ENCODE data around the gene SUPT20HL2.

GRCh38 chrX:24340501-24340900, 26.6 kb upstream of the SUPT20HL2 start:
- TF ChIP-seq, protein P1, sequence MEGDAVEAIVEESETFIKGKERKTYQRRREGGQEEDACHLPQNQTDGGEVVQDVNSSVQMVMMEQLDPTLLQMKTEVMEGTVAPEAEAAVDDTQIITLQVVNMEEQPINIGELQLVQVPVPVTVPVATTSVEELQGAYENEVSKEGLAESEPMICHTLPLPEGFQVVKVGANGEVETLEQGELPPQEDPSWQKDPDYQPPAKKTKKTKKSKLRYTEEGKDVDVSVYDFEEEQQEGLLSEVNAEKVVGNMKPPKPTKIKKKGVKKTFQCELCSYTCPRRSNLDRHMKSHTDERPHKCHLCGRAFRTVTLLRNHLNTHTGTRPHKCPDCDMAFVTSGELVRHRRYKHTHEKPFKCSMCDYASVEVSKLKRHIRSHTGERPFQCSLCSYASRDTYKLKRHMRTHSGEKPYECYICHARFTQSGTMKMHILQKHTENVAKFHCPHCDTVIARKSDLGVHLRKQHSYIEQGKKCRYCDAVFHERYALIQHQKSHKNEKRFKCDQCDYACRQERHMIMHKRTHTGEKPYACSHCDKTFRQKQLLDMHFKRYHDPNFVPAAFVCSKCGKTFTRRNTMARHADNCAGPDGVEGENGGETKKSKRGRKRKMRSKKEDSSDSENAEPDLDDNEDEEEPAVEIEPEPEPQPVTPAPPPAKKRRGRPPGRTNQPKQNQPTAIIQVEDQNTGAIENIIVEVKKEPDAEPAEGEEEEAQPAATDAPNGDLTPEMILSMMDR (IDR thresholded peaks at IDR 0.05; ENCODE audit: insufficient read depth, low read length, poor library complexity, severe bottlenecking) = no peak
- no peak for TF ChIP-seq EZH2phosphoT487 (conservative IDR thresholded peaks at IDR 0.05; ENCODE audit: low read length)

Data from SU-DHL-6 (cell line).